ENCODE data around the gene GK2. TPM values are rescaled to one million over a fixed set of nuclear protein-coding genes. Genes with fewer than 3 reads are reported as not detected.

The GK2 gene
- total and polyA plus RNA-seq, 2 of the 13 experiments (the other 11 are each of a cell fraction or from before 2014, with no cell fraction given) = not detected

GRCh38 chr4:79395841-79396240, 12.2 kb downstream of the GK2 start (continued):
- no peak for TF ChIP-seq GPBP1L1 (CRISPR knock-in tag; IDR thresholded peaks at IDR 0.05)
- no peak for TF ChIP-seq EZH2 (conservative IDR thresholded peaks at IDR 0.05; ENCODE audit: low read depth, low read length)
- TF ChIP-seq CTCF (CRISPR knock-in tag; IDR thresholded peaks at IDR 0.05) = no peak

DNA sequence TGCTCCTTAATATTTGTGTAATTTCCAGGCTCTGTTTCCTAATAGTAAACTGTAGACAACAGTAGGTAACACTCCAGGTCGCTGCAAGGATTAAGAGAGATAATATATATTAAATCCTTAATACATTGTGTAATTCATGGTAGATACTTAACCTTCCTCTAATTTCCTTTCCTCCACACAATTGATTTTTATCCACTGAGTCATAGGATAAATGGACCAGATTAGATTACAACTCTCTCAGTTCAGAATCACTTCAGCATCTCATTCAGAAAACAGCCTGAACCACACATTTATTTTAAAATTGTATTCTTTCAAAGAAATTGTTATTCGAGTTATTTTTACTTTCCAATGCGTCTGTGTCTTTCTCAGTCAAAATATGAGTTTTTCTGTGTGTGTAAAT, 17.1 kb downstream of the GK2 start:
- Histone ChIP-seq H3K79me2 (ENCODE audit: insufficient read depth, low read length) (no peaks in the 10 kb centered on the region), H4K20me1 (ENCODE audit: insufficient read depth, low read length) (no peaks in the 10 kb centered on the region), H3K27ac (ENCODE audit: extremely low read length, insufficient read depth, low read length) (no peak overlapping the region), H3K4me3 (replicated peaks in 1 of 3; ENCODE audit: insufficient read depth in 1 of 3, low read depth in 2 of 3, low read length in 3 of 3) (no peak overlapping the region), H2AFZ (ENCODE audit: low read length) (no peak overlapping the region), H3K9ac (ENCODE audit: insufficient read depth, low read depth, low read length) (no peak overlapping the region), H3K27me3 (ENCODE audit: control insufficient read depth in 1 of 2, insufficient read depth in 2 of 2, low read length in 2 of 2) (no peaks in the 10 kb centered on the region), H3K9me3 (ENCODE audit: low read length) (no peaks in the 10 kb centered on the region), H3K4me1 (ENCODE audit: insufficient read depth, low read length) (no peaks in the 10 kb centered on the region), H3K4me2 (ENCODE audit: low read depth, low read length) (no peak overlapping the region), H3K36me3 (replicated peaks in 1 of 2; ENCODE audit: control insufficient read depth in 1 of 2, insufficient read depth in 2 of 2, low read length in 2 of 2) (no peaks in the 10 kb centered on the region)
- no peak for FAIRE-seq
- ChIA-PET POLR2A (no interaction called here), CTCF (ENCODE audit: low intra/inter-chr PET ratio, low total read pairs) (no interaction called here)
- in situ Hi-C loops (cut with HindIII; ENCODE audit: extremely low pct_ligation_motif_present, low pct_unique_long_range_greater_than_20kb) = no loop called here
- intact Hi-C loops (cut with micrococcal nuclease; ENCODE audit: unreplicated experiment) = no loop called here
- no peak for ATAC-seq
- no TSS peak for BruUV-seq (replicated peaks)
- no peak for DNase-seq (ENCODE audit: low spot score)
- WGBS (ENCODE audit: low lambda C conversion rate) = 2% methylated on average over 3 of the region's 3 CpGs
- TF ChIP-seq FOXP4 (CRISPR knock-in tag; IDR thresholded peaks at IDR 0.05) (no peak), ZBTB1 (CRISPR knock-in tag; IDR thresholded peaks at IDR 0.05; ENCODE audit: borderline replicate concordance) (no peak), FIP1L1 (IDR thresholded peaks at IDR 0.05; ENCODE audit: borderline replicate concordance, insufficient read depth, low read depth, low read length) (no peak), ZNF432 (CRISPR knock-in tag; IDR thresholded peaks at IDR 0.05; ENCODE audit: borderline replicate concordance) (no peak), KDM3A (CRISPR knock-in tag; IDR thresholded peaks at IDR 0.05; ENCODE audit: low read depth) (no peak), ZNF34 (CRISPR knock-in tag; IDR thresholded peaks at IDR 0.05; ENCODE audit: borderline replicate concordance) (no peak), ZFP41 (CRISPR knock-in tag; IDR thresholded peaks at IDR 0.05; ENCODE audit: borderline replicate concordance) (no peak), NR1H2 (CRISPR knock-in tag; IDR thresholded peaks at IDR 0.05; ENCODE audit: borderline replicate concordance, low read depth) (no peak), ARNTL (CRISPR knock-in tag; IDR thresholded peaks at IDR 0.05) (no peak)
- TF ChIP-seq, protein P1, sequence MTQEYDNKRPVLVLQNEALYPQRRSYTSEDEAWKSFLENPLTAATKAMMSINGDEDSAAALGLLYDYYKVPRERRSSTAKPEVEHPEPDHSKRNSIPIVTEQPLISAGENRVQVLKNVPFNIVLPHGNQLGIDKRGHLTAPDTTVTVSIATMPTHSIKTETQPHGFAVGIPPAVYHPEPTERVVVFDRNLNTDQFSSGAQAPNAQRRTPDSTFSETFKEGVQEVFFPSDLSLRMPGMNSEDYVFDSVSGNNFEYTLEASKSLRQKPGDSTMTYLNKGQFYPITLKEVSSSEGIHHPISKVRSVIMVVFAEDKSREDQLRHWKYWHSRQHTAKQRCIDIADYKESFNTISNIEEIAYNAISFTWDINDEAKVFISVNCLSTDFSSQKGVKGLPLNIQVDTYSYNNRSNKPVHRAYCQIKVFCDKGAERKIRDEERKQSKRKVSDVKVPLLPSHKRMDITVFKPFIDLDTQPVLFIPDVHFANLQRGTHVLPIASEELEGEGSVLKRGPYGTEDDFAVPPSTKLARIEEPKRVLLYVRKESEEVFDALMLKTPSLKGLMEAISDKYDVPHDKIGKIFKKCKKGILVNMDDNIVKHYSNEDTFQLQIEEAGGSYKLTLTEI (CRISPR knock-in tag; conservative IDR thresholded peaks at IDR 0.05) = no peak
- TF ChIP-seq, protein P2, sequence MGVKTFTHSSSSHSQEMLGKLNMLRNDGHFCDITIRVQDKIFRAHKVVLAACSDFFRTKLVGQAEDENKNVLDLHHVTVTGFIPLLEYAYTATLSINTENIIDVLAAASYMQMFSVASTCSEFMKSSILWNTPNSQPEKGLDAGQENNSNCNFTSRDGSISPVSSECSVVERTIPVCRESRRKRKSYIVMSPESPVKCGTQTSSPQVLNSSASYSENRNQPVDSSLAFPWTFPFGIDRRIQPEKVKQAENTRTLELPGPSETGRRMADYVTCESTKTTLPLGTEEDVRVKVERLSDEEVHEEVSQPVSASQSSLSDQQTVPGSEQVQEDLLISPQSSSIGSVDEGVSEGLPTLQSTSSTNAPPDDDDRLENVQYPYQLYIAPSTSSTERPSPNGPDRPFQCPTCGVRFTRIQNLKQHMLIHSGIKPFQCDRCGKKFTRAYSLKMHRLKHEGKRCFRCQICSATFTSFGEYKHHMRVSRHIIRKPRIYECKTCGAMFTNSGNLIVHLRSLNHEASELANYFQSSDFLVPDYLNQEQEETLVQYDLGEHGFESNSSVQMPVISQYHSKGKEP (CRISPR knock-in tag; IDR thresholded peaks at IDR 0.05) = no peak
